ENCODE results near the gene NLN.
A peak's percentile ranks its signal among the peaks of the same experiment; 100 is the strongest.
"Not testable (repeated sequence)": the region's sequence is repeated elsewhere in the genome, so short reads cannot be mapped to it uniquely, and the experiment has no call there.

NLN gene

GRCh38 chr5:65721720-65722574 is at the start of gene NLN, which contains the start of gene SGTB:
TSS of gene NLN (plus strand) at chr5:65722205. CDS start at chr5:65722374, 169 bp downstream.
TSS of gene SGTB (minus strand) at chr5:65722109. CDS start at chr5:65720807, 1,302 bp downstream.
- Histone ChIP-seq H3K9me3 (ENCODE audit: insufficient read depth, low read depth, low read length) (no peaks in the 10 kb centered on the region), H3K36me3 (ENCODE audit: insufficient read depth, low read depth, low read length) (peaks cover 22% of the 10 kb centered on the region)

GRCh38 chr5:65672796-65673195 is 49.2 kb upstream of the NLN start:
- peaks cover 26% of the 10 kb centered on the region; the same call in 1 of the 2 replicates for H3K36me3 ChIP-seq (ENCODE audit: insufficient read depth, low read depth, low read length)
- no peaks in the 10 kb centered on the region for H3K9me3 ChIP-seq (ENCODE audit: insufficient read depth, low read depth, low read length)
- no peak overlapping the region for H3K4me3 ChIP-seq (ENCODE audit: low read length)
- H3K27me3 ChIP-seq (ENCODE audit: insufficient read depth, low read length), result no peaks in the 10 kb centered on the region
- no peak overlapping the region for H3K27ac ChIP-seq (ENCODE audit: low read length)
- H3K4me1 ChIP-seq (ENCODE audit: insufficient read depth, low read length), result no peaks in the 10 kb centered on the region
- no peak overlapping the region for H3K9ac ChIP-seq (ENCODE audit: low read depth, low read length)

More at GRCh38 chr5:65721720-65722574, at the start of gene NLN, which contains the start of gene SGTB:
- Histone ChIP-seq H3K4me3 (ENCODE audit: low read length) (peak within 1 kb of the TSS; percentile 90), H3K27ac (ENCODE audit: low read length) (peak within 1 kb of the TSS; percentile 68), H3K9ac (ENCODE audit: low read depth, low read length) (peak within 1 kb of the TSS; percentile 96), H3K4me1 (ENCODE audit: insufficient read depth, low read length) (no peaks in the 10 kb centered on the region; the same call in 1 of the 2 replicates), H3K27me3 (ENCODE audit: insufficient read depth, low read length) (no peaks in the 10 kb centered on the region)

- Histone ChIP-seq H3K4me1 (ENCODE audit: insufficient read depth, low read length) (no peaks in the 10 kb centered on the region), H3K27me3 (ENCODE audit: insufficient read depth, low read length) (no peaks in the 10 kb centered on the region), H3K36me3 (ENCODE audit: insufficient read depth, low read depth, low read length) (peaks cover 20% of the 10 kb centered on the region; the same call in 1 of the 2 replicates), H3K27ac (ENCODE audit: low read length) (no peak overlapping the region), H3K4me3 (ENCODE audit: low read length) (no peak overlapping the region), H3K9me3 (ENCODE audit: insufficient read depth, low read depth, low read length) (no peaks in the 10 kb centered on the region), H3K9ac (ENCODE audit: low read depth, low read length) (no peak overlapping the region)
Measured at GRCh38 chr5:65674749-65675148, 47.3 kb upstream of the NLN start.

GRCh38 chr5:65676056-65676455 is 45.9 kb upstream of the NLN start:
- H3K4me1 ChIP-seq (ENCODE audit: insufficient read depth, low read length); H3K27ac ChIP-seq (ENCODE audit: low read length); H3K4me3 ChIP-seq (ENCODE audit: low read length); H3K9ac ChIP-seq (ENCODE audit: low read depth, low read length); H3K27me3 ChIP-seq (ENCODE audit: insufficient read depth, low read length); H3K9me3 ChIP-seq (ENCODE audit: insufficient read depth, low read depth, low read length): not testable (repeated sequence)
- peaks cover 15% of the 10 kb centered on the region for H3K36me3 ChIP-seq (ENCODE audit: insufficient read depth, low read depth, low read length)

GRCh38 chr5:65682148-65682547 is 39.9 kb upstream of the NLN start:
- Histone ChIP-seq H3K36me3 (ENCODE audit: insufficient read depth, low read depth, low read length) (peaks cover 38% of the 10 kb centered on the region), H3K27me3 (ENCODE audit: insufficient read depth, low read length) (no peaks in the 10 kb centered on the region), H3K9me3 (ENCODE audit: insufficient read depth, low read depth, low read length) (no peaks in the 10 kb centered on the region), H3K9ac (ENCODE audit: low read depth, low read length) (no peak overlapping the region), H3K4me1 (ENCODE audit: insufficient read depth, low read length) (no peaks in the 10 kb centered on the region), H3K27ac (ENCODE audit: low read length) (no peak overlapping the region), H3K4me3 (ENCODE audit: low read length) (no peak overlapping the region)

GRCh38 chr5:65693121-65693520 is 28.9 kb upstream of the NLN start:
- Histone ChIP-seq H3K27ac (ENCODE audit: low read length) (no peak overlapping the region), H3K9me3 (ENCODE audit: insufficient read depth, low read depth, low read length) (no peaks in the 10 kb centered on the region), H3K4me1 (ENCODE audit: insufficient read depth, low read length) (peaks cover 10% of the 10 kb centered on the region), H3K4me3 (ENCODE audit: low read length) (no peak overlapping the region), H3K9ac (ENCODE audit: low read depth, low read length) (no peak overlapping the region), H3K27me3 (ENCODE audit: insufficient read depth, low read length) (no peaks in the 10 kb centered on the region), H3K36me3 (ENCODE audit: insufficient read depth, low read depth, low read length) (peaks cover 4% of the 10 kb centered on the region; the same call in 1 of the 2 replicates)

GRCh38 chr5:65695162-65695755 is 26.7 kb upstream of the NLN start:
- no peak overlapping the region for H3K27ac ChIP-seq (ENCODE audit: low read length)
- peaks cover 4% of the 10 kb centered on the region; the same call in 1 of the 2 replicates for H3K36me3 ChIP-seq (ENCODE audit: insufficient read depth, low read depth, low read length)
- no peak overlapping the region for H3K9ac ChIP-seq (ENCODE audit: low read depth, low read length)
- H3K4me1 ChIP-seq (ENCODE audit: insufficient read depth, low read length), result peaks cover 10% of the 10 kb centered on the region
- no peak overlapping the region for H3K4me3 ChIP-seq (ENCODE audit: low read length)
- no peaks in the 10 kb centered on the region for H3K9me3 ChIP-seq (ENCODE audit: insufficient read depth, low read depth, low read length)
- no peaks in the 10 kb centered on the region for H3K27me3 ChIP-seq (ENCODE audit: insufficient read depth, low read length)

- H3K4me1 ChIP-seq (ENCODE audit: insufficient read depth, low read length), result peaks cover 10% of the 10 kb centered on the region
- no peaks in the 10 kb centered on the region for H3K9me3 ChIP-seq (ENCODE audit: insufficient read depth, low read depth, low read length)
- H3K4me3 ChIP-seq (ENCODE audit: low read length), result no peak overlapping the region
- no peaks in the 10 kb centered on the region for H3K27me3 ChIP-seq (ENCODE audit: insufficient read depth, low read length)
- H3K27ac ChIP-seq (ENCODE audit: low read length), result no peak overlapping the region
- no peak overlapping the region for H3K9ac ChIP-seq (ENCODE audit: low read depth, low read length)
- H3K36me3 ChIP-seq (ENCODE audit: insufficient read depth, low read depth, low read length), result peaks cover 4% of the 10 kb centered on the region; the same call in 1 of the 2 replicates
Measured at GRCh38 chr5:65695896-65696295, 26.1 kb upstream of the NLN start.

- H3K4me3 ChIP-seq (ENCODE audit: low read length), result no peak overlapping the region
- H3K9ac ChIP-seq (ENCODE audit: low read depth, low read length), result no peak overlapping the region
- no peaks in the 10 kb centered on the region for H3K9me3 ChIP-seq (ENCODE audit: insufficient read depth, low read depth, low read length)
- peaks cover 5% of the 10 kb centered on the region; the same call in 1 of the 2 replicates for H3K36me3 ChIP-seq (ENCODE audit: insufficient read depth, low read depth, low read length)
- H3K4me1 ChIP-seq (ENCODE audit: insufficient read depth, low read length), result peaks cover 10% of the 10 kb centered on the region
- H3K27me3 ChIP-seq (ENCODE audit: insufficient read depth, low read length), result no peaks in the 10 kb centered on the region
- no peak overlapping the region for H3K27ac ChIP-seq (ENCODE audit: low read length)
Measured at GRCh38 chr5:65696892-65697291, 25.1 kb upstream of the NLN start.

- no peak overlapping the region for H3K9ac ChIP-seq (ENCODE audit: low read depth, low read length)
Measured at GRCh38 chr5:65699338-65699737, 22.7 kb upstream of the NLN start.

GRCh38 chr5:65702036-65702435 is 20.0 kb upstream of the NLN start:
- Histone ChIP-seq H3K36me3 (ENCODE audit: insufficient read depth, low read depth, low read length) (peaks cover 17% of the 10 kb centered on the region), H3K9ac (ENCODE audit: low read depth, low read length) (no peak overlapping the region), H3K27me3 (ENCODE audit: insufficient read depth, low read length) (no peaks in the 10 kb centered on the region), H3K27ac (ENCODE audit: low read length) (no peak overlapping the region), H3K4me1 (ENCODE audit: insufficient read depth, low read length) (no peaks in the 10 kb centered on the region), H3K4me3 (ENCODE audit: low read length) (no peak overlapping the region), H3K9me3 (ENCODE audit: insufficient read depth, low read depth, low read length) (no peaks in the 10 kb centered on the region)

More at GRCh38 chr5:65699338-65699737, 22.7 kb upstream of the NLN start:
- H3K27ac ChIP-seq (ENCODE audit: low read length), result no peak overlapping the region
- H3K4me1 ChIP-seq (ENCODE audit: insufficient read depth, low read length), result peaks cover 10% of the 10 kb centered on the region
- H3K36me3 ChIP-seq (ENCODE audit: insufficient read depth, low read depth, low read length), result peaks cover 17% of the 10 kb centered on the region
- H3K9me3 ChIP-seq (ENCODE audit: insufficient read depth, low read depth, low read length), result no peaks in the 10 kb centered on the region
- H3K27me3 ChIP-seq (ENCODE audit: insufficient read depth, low read length), result no peaks in the 10 kb centered on the region
- H3K4me3 ChIP-seq (ENCODE audit: low read length), result no peak overlapping the region
